Loucy (cell line): ENCODE measurements around the gene ZNF718.

Source experiments
- EZH2phosphoT487 ChIP-seq: fragments of 200-600 bp; IDR thresholded peaks from 2 replicates; pipeline ENCODE4 v1.6.1; 2018; ENCODE audit warnings: antibody characterized with exemption, mild to moderate bottlenecking, moderate library complexity, borderline replicate concordance
- TF ChIP-seq, protein P1 (sequence below): fragments of 200-600 bp; sonication (generic); conservative IDR thresholded peaks from 2 replicates; pipeline ENCODE4 v1.5.1; 2014; ENCODE audit warnings: mild to moderate bottlenecking, antibody characterized with exemption, low read length

- TF ChIP-seq, protein P1, sequence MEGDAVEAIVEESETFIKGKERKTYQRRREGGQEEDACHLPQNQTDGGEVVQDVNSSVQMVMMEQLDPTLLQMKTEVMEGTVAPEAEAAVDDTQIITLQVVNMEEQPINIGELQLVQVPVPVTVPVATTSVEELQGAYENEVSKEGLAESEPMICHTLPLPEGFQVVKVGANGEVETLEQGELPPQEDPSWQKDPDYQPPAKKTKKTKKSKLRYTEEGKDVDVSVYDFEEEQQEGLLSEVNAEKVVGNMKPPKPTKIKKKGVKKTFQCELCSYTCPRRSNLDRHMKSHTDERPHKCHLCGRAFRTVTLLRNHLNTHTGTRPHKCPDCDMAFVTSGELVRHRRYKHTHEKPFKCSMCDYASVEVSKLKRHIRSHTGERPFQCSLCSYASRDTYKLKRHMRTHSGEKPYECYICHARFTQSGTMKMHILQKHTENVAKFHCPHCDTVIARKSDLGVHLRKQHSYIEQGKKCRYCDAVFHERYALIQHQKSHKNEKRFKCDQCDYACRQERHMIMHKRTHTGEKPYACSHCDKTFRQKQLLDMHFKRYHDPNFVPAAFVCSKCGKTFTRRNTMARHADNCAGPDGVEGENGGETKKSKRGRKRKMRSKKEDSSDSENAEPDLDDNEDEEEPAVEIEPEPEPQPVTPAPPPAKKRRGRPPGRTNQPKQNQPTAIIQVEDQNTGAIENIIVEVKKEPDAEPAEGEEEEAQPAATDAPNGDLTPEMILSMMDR: no peak
- no peak for TF ChIP-seq EZH2phosphoT487
Observed at GRCh38 chr4:121408-122084, 2.8 kb upstream of the ZNF718 start.
